DMS79 treated with DMSO at 0.1 percent for 48 hours (cell line): ENCODE data around the gene LCLAT1.
A peak's percentile ranks its signal among the peaks of the same experiment; 100 is the strongest.
"Not testable (repeated sequence)": the region's sequence is repeated elsewhere in the genome, so short reads cannot be mapped to it uniquely, and the experiment has no call there.

Experiments used
- DNase-seq: peaks from one replicate; lab custom pipeline; 2025; lab: John Stamatoyannopoulos, UW

Gene LCLAT1

GRCh38 chr2:30488012-30488659, 41.1 kb downstream of the LCLAT1 start:
- peak; percentile 12 for DNase-seq

- DNase-seq, result no peak
Measured at GRCh38 chr2:30491225-30491624, 44.2 kb downstream of the LCLAT1 start.

GRCh38 chr2:30492185-30492584, 45.1 kb downstream of the LCLAT1 start:
- DNase-seq, result no peak

- DNase-seq, result no peak
Measured at GRCh38 chr2:30492619-30493018, 45.6 kb downstream of the LCLAT1 start.

DNA sequence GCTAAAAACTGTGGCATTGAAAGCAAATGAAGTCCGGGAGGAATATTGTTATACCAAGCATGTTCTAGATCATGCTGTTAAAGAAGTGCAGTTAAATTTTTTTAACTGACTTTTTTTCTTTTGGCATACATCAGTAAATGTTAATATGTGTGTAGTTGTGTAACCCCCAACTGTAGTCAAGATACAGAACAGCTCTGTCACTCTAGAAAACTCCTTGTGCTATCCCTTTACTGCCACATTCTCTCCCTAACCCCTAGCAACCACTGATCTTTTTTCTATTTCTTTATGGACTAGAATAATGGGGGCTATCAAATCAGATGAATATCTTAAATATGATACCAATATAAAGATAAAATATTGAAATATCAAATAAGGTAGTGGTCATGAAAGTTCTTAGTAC, 46.4 kb downstream of the LCLAT1 start:
- no peak for DNase-seq

GRCh38 chr2:30495896-30496295, 48.9 kb downstream of the LCLAT1 start:
- not testable (repeated sequence) for DNase-seq

GRCh38 chr2:30499681-30500080, 52.6 kb downstream of the LCLAT1 start:
- no peak for DNase-seq

- no peak for DNase-seq
Measured at GRCh38 chr2:30500699-30501098, 53.7 kb downstream of the LCLAT1 start.

DNA sequence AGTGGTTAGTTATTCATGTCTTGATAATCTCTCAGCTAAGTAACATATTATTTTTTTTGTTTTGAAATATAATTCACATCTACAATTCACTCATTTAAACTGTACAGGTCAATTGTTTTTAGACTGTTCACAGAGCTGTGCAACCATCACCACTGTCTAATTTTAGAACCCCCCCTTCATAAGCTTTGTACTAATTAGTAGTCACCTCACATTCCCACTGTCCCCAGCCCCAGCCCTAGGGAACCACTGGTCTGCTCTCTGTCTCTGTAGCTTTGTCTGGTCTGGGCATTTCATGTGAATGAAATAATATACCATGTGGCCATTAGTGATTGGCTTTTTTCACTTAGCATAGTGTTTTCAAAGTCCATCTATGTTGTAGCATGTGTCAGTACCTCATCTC, 55.3 kb downstream of the LCLAT1 start:
- DNase-seq, result no peak

GRCh38 chr2:30503007-30503694, 56.1 kb downstream of the LCLAT1 start:
- no peak for DNase-seq

DNA sequence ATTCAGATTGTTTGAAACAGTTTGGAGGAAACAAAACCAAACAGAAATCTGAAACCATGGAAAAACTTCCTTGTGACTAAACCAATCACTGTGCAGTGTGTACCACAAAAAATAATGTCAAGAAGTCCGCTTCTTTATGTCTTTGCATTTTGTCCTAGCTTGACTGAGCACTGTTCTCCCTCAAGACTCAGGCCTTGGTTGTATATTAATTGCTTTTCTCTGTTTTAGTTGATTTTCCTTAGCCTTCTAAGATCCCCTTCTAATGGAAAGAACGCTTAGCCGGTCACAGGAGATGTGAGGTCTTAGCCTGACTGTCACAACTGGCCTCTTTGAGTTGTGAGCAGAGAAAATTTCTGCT, 56.6 kb downstream of the LCLAT1 start:
- no peak for DNase-seq

DNA sequence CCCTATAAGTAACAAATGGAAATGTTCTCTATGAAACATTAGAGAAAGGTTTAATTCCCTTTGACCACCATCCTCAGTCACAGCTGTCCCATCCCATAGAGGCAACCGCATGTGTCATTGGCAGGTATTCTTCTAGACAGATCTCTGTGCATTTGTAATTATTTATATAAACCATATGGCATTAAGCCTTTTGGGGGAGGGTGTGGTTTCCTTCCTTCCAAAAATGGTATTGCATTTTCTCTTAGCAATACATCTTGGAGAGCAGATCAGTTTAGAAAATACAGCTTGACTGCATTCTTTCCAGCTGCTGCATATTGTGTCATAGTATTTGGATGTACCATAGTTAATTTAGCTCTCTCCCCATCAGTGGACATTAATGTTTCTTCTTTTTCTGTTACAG, 57.7 kb downstream of the LCLAT1 start:
- DNase-seq, result no peak

GRCh38 chr2:30505500-30506180, 58.6 kb downstream of the LCLAT1 start:
- DNase-seq, result peak; percentile 25

DNA sequence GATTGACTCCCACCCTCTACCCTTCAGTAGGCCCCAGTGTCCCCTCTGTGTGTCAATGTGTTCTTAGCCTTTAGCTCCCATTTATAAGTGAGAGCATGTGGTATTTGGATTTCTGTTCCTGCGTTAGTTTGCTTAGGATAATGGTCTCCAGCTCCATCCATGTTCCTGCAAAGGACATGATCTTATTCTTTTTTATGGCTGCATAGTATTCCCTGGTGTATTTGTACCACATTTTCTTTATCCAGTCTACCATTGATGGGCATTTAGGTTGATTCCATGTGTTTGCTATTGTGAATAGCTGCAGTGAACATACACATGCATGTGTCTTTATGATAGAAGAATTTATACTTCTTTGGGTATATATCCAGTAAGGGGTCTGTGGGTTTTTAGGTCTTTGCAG, 60.4 kb downstream of the LCLAT1 start:
- not testable (repeated sequence) for DNase-seq

DNA sequence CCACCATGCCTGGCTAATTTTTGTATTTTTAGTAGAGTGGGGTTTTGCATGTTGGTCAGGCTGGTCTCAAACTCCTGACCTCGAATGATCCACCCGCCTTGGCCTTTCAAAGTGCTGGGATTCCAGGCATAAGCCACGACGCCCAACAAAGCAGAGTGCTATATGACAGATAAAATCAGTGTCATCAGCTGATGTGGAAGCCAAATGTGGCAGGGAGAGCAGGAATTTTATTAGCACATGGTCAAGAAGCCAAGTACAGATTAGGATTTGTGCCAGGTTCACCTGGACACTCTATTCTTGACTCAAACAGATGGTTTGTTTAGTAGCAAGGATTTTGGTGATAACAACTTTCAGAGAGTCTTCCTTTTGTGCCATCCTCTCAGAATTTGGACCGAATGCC, 62.7 kb downstream of the LCLAT1 start:
- DNase-seq, result no peak

GRCh38 chr2:30510409-30510808, 63.4 kb downstream of the LCLAT1 start:
- DNase-seq, result no peak

GRCh38 chr2:30511122-30512083, 64.4 kb downstream of the LCLAT1 start:
- peak; percentile 61 for DNase-seq

GRCh38 chr2:30512243-30512886, 65.3 kb downstream of the LCLAT1 start:
- no peak for DNase-seq

DNA sequence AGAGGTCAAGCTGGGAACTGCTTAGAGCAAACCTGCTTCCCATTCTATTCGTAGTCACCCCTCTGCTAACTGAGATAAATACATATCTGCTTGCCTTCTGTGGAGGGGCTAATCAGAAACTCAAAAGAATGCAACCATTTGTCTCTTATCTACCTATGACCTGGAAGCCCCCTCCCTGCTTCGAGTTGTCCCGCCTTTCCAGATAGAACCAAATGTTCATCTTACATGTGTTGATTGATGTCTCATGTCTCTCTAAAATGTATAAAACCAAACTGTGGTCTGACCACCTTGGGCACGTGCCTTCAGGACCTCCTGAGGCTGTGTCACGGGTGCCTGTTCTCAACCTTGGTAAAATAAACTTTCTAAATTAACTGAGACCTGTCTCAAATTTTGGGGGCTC, 66.6 kb downstream of the LCLAT1 start:
- DNase-seq, result not testable (repeated sequence)

GRCh38 chr2:30514134-30514847, 67.2 kb downstream of the LCLAT1 start:
- peak; percentile 50 for DNase-seq

GRCh38 chr2:30514848-30515435, 67.9 kb downstream of the LCLAT1 start:
- DNase-seq, result no peak
